IPS-15b (cell line): ENCODE results near the gene MRPL57.
"Not testable (repeated sequence)": the region's sequence is repeated elsewhere in the genome, so short reads cannot be mapped to it uniquely, and the experiment has no call there.

ENCODE experiments used
- H3K27me3 ChIP-seq: one replicate; pipeline ENCODE4 v1.6.1; 2013; ENCODE audit warnings: low read length; ENCODE audit not compliant: control insufficient read depth, insufficient read depth
- H3K36me3 ChIP-seq: one replicate; pipeline ENCODE4 v1.6.1; 2013; ENCODE audit warnings: low read length; ENCODE audit not compliant: control insufficient read depth, insufficient read depth
- H3K4me1 ChIP-seq: one replicate; pipeline ENCODE4 v1.6.1; 2013; ENCODE audit warnings: mild to moderate bottlenecking, low read length; ENCODE audit not compliant: control insufficient read depth, insufficient read depth
- H3K4me3 ChIP-seq: one replicate; pipeline ENCODE4 v1.5.1; 2013; ENCODE audit warnings: low read depth, low read length
- H3K9ac ChIP-seq: one replicate; pipeline ENCODE4 v1.6.1; 2013; ENCODE audit warnings: low read depth, mild to moderate bottlenecking, low read length
- H3K9me3 ChIP-seq: one replicate; pipeline ENCODE4 v1.6.1; 2013; ENCODE audit warnings: mild to moderate bottlenecking, low read length; ENCODE audit not compliant: control insufficient read depth, insufficient read depth

Gene MRPL57

GRCh38 chr13:21176215-21176981, at the start of gene MRPL57, which contains the start of gene SKA3:
MRPL57 (plus strand) TSS chr13:21176658; CDS start chr13:21176917, 259 bp downstream.
SKA3 (minus strand) TSS chr13:21176552; CDS start chr13:21176477, 75 bp downstream.
- peak within 1 kb of the TSS; percentile 58 for H3K4me3 ChIP-seq
- no peaks in the 10 kb centered on the region for H3K9me3 ChIP-seq
- H3K36me3 ChIP-seq = no peaks in the 10 kb centered on the region
- peaks cover 4% of the 10 kb centered on the region for H3K4me1 ChIP-seq
- H3K9ac ChIP-seq = peak within 1 kb of the TSS; percentile 98
- no peaks in the 10 kb centered on the region for H3K27me3 ChIP-seq

DNA sequence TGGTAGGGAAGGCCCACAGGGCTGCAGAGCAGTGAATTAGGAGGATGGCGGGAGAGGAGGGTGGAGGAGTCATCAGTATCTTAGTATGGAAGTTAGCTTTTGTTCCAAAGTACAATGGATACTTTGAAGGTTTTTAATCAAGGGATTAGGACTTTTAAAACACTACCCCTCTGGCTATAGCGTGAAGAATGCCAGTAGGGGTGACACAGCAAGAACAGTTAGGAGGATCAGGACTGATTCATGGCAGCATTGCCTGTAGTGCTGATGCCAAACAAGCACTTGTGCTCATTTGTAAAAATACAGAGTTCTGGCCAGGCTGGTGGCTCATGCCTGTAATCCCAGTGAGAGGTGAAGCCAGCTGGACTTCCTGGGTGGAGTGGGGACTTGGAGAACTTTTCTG, 46.3 kb upstream of the MRPL57 start:
- no peaks in the 10 kb centered on the region for H3K27me3 ChIP-seq
- H3K4me3 ChIP-seq = no peak overlapping the region
- no peaks in the 10 kb centered on the region for H3K36me3 ChIP-seq
- no peaks in the 10 kb centered on the region for H3K9me3 ChIP-seq
- no peak overlapping the region for H3K9ac ChIP-seq
- H3K4me1 ChIP-seq = peaks cover 2% of the 10 kb centered on the region

GRCh38 chr13:21133077-21133476, 43.4 kb upstream of the MRPL57 start:
- Histone ChIP-seq H3K27me3 (no peaks in the 10 kb centered on the region), H3K9me3 (no peaks in the 10 kb centered on the region), H3K36me3 (no peaks in the 10 kb centered on the region), H3K4me3 (no peak overlapping the region), H3K9ac (no peak overlapping the region), H3K4me1 (no peaks in the 10 kb centered on the region)

DNA sequence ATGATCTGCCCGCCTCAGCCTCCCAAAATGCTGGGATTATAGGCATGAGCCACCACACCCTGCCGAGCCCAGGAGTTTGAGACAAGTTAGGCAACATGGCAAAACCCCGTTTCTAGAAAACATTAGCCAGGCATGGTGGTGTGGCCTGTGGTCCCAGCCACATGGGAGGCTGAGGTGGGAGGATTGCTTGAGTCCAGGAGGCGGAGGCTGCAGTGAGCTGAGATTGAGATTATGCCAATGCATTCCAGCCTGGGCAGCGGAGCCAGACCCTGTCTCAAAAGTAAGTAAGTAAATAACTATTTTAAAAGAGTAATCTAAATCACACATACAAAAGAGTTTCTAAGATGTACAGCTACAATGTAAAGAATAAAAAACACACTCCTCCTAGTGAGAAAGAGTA, 42.0 kb upstream of the MRPL57 start:
- no peak overlapping the region for H3K4me3 ChIP-seq

DNA sequence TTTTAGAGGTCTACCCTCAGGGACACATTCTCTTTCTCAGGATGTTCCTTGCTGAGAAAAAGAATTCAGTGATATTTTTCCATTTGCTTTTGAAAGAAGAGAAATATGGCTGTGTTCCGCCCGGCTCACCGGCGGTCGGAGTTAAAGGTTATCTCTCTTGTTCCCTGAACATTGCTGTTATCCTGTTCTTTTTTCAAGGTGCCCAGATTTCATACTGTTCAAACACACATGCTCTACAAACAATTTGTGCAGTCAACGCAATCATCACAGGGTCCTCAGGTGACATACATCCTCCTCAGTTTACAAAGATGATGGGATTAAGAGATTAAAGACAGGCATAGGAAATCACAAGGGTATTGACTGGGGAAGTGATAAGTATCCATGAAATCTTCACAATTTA, 40.6 kb upstream of the MRPL57 start:
- H3K27me3 ChIP-seq, H3K36me3 ChIP-seq, H3K4me1 ChIP-seq, H3K9me3 ChIP-seq, H3K4me3 ChIP-seq: not testable (repeated sequence)
- peak overlapping the region; percentile 42 for H3K9ac ChIP-seq

More for the DNA sequence above, 42.0 kb upstream of the MRPL57 start:
- no peak overlapping the region for H3K9ac ChIP-seq
- H3K4me1 ChIP-seq = no peaks in the 10 kb centered on the region
- no peaks in the 10 kb centered on the region for H3K36me3 ChIP-seq
- H3K27me3 ChIP-seq = no peaks in the 10 kb centered on the region
- no peaks in the 10 kb centered on the region for H3K9me3 ChIP-seq

DNA sequence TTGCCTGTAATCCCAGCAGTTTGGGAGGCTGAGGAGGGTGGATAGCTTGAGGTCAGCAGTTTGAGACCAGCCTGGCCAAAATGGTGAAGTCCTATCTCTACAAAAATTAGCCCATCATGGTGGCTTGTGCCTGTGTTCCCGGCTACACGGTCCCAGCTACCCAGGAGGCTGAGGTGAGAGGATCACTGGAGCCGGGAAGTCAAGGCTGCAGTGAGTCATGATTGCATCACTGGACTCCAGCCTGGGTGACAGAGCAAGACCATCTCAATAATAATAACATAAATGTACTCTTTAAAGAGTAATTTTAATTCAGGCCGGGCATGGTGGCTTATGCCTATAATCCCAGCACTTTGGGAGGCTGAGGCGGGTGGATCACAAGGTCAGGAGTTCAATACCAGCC, 38.8 kb upstream of the MRPL57 start:
- H3K9ac ChIP-seq = no peak overlapping the region
- H3K27me3 ChIP-seq = no peaks in the 10 kb centered on the region
- H3K9me3 ChIP-seq = no peaks in the 10 kb centered on the region
- H3K4me1 ChIP-seq = no peaks in the 10 kb centered on the region
- H3K4me3 ChIP-seq = no peak overlapping the region
- H3K36me3 ChIP-seq = peaks cover 7% of the 10 kb centered on the region

GRCh38 chr13:21138561-21138960, 37.9 kb upstream of the MRPL57 start:
- Histone ChIP-seq H3K9ac (no peak overlapping the region), H3K36me3 (peaks cover 9% of the 10 kb centered on the region), H3K9me3 (no peaks in the 10 kb centered on the region), H3K4me3 (no peak overlapping the region), H3K4me1 (no peaks in the 10 kb centered on the region), H3K27me3 (no peaks in the 10 kb centered on the region)

- Histone ChIP-seq H3K4me1 (no peaks in the 10 kb centered on the region), H3K9me3 (no peaks in the 10 kb centered on the region), H3K9ac (peak overlapping the region; percentile 77), H3K27me3 (no peaks in the 10 kb centered on the region), H3K36me3 (peaks cover 9% of the 10 kb centered on the region), H3K4me3 (peak overlapping the region; percentile 98)
Measured at GRCh38 chr13:21139374-21139773, 37.1 kb upstream of the MRPL57 start.

- Histone ChIP-seq H3K27me3 (no peaks in the 10 kb centered on the region), H3K4me3 (peak overlapping the region; percentile 54), H3K36me3 (peaks cover 9% of the 10 kb centered on the region)
Measured at GRCh38 chr13:21142766-21143165, 33.7 kb upstream of the MRPL57 start.

DNA sequence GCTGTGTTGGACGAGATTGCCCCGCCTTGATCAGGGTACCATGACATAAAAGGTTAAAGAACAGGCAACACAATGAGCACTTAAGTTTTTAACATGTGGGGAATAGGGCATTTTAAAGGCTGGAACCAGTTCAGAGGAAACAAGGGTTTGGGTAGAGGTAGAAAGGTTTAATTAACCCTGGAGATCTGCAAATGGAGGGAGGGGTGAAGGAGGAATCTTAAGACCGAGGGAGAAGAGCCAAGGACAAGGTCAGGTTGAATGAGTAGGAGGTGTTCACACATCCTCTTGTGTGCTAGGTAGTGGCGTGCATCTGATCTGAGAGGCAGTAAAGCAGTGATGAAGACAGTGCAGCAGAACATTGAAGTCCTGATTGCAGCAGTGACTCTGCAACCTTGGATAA, 28.6 kb upstream of the MRPL57 start:
- Histone ChIP-seq H3K4me1 (peaks cover 17% of the 10 kb centered on the region), H3K4me3 (no peak overlapping the region), H3K36me3 (no peaks in the 10 kb centered on the region)

More at GRCh38 chr13:21142766-21143165, 33.7 kb upstream of the MRPL57 start:
- Histone ChIP-seq H3K4me1 (no peaks in the 10 kb centered on the region), H3K9ac (no peak overlapping the region), H3K9me3 (no peaks in the 10 kb centered on the region)

DNA sequence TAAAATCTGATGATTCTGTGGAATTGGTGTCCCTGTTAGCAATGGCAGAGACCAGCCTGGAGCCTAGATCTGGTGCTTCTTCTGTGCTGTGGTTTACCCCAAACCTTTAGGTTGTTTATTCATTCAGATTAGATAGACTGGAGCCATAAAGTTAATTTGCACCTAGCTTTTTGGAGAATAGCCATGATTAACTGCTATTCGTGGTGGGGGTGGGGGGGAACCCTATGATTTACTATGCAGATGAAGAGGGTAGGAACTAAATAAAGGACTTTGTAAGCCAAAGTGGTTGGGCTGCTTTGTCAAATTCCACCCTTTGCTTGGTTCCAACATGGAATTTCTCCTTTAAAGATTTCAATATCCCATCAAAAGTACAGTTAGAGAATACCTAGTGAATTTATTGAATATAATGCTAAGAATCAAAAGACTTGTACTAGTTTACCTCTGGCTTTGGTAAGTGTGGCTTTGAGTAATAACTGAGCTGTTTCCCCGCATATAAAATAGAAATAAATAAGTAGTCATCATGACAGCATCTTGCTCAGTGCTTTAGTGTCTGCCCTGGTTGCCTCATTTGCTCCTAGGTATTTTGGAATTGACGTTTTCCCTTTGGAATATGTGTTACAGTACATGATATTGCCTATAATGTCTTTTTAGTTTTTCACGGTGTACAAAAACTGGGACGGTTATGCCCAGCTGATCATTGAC, 27.8 kb upstream of the MRPL57 start:
- Histone ChIP-seq H3K9ac (no peak overlapping the region), H3K36me3 (no peaks in the 10 kb centered on the region), H3K27me3 (no peaks in the 10 kb centered on the region), H3K4me3 (no peak overlapping the region), H3K4me1 (peaks cover 17% of the 10 kb centered on the region), H3K9me3 (no peaks in the 10 kb centered on the region)

More for the DNA sequence above, 28.6 kb upstream of the MRPL57 start:
- Histone ChIP-seq H3K9me3 (no peaks in the 10 kb centered on the region), H3K9ac (no peak overlapping the region), H3K27me3 (no peaks in the 10 kb centered on the region)

DNA sequence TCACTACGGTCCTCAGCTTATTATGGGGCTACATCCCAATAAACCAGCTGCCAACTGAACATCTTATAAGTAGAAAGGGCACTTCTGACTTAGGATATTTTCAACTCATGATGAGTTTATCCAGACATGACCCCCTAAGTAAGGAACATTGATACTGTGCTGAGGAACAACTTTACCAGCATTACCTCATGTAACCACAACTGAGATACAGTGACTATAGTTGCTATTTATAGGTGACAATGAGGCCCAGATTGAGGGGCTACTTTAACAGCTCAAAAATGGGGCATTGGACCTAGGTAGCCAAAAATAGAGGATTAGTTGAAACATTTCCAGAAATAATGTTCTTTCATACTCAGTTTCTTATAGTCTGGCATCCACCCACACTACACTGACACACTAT, 26.9 kb upstream of the MRPL57 start:
- Histone ChIP-seq H3K9ac (no peak overlapping the region), H3K4me3 (no peak overlapping the region), H3K9me3 (no peaks in the 10 kb centered on the region), H3K4me1 (peaks cover 17% of the 10 kb centered on the region), H3K36me3 (peaks cover 2% of the 10 kb centered on the region), H3K27me3 (no peaks in the 10 kb centered on the region)
